Measurements from ENCODE around the gene CRMP1. TPM values are rescaled to one million over a fixed set of nuclear protein-coding genes. Genes with fewer than 3 reads are reported as not detected.
A peak's percentile ranks its signal among the peaks of the same experiment; 100 is the strongest.

CRMP1 gene
- total and polyA plus RNA-seq, 2 of the 8 experiments (the other 6 are each of a cell fraction or from before 2014, with no cell fraction given) = 120 to 131 TPM

DNA sequence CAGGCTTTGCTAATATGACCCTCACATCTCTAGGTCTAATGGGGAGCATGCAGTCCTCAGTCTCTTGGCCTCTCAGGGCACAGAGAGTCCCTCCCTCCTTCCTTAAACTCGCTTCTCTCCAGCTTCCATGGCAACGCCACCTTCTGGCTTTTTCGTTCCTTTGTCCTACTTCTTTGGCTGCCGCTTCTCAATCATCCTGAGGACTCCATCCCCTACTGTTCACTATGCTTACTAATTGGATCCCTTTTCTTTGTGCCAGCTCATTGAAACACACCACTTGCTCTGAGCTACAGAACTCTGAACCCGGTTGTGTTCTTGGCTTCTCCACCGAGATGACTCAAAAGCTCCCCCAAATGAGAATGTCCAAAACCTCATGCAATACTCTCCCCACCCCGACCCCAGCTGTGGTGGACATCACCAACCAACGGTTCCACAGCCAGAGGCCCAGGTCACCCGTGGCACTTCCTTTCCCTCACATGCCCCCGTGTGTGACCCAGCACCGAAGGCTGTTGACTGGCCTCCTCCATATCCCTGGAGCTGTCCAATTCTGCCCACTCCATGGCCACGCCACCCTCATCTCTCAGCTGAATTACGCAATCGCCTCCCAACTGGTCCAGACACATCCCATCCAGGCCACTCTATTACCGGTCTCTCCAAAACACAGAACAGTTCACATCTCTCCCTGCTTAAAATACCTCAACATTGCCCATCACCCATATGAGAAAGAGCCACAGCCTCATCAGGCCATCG is 34.7 kb downstream of the CRMP1 start:
- Histone ChIP-seq H3K27ac (ENCODE audit: low read depth, low read length) (no peak overlapping the region), H2BK5ac (ENCODE audit: low read depth, low read length) (no peak overlapping the region), H3K18ac (ENCODE audit: extremely low read depth, low read length) (no peak overlapping the region), H3K27me3 (replicated peaks in 1 of 4; ENCODE audit: control insufficient read depth in 3 of 4, extremely low read depth in 1 of 4, insufficient read depth in 3 of 4, low read length in 3 of 4) (no peaks in the 10 kb centered on the region), H3K14ac (ENCODE audit: insufficient read length) (no peak overlapping the region), H3K79me1 (ENCODE audit: low read depth, low read length) (peaks cover 16% of the 10 kb centered on the region), H2AK5ac (ENCODE audit: low read depth, low read length) (no peak overlapping the region), H2BK20ac (ENCODE audit: low read length) (no peak overlapping the region), H2BK12ac (ENCODE audit: low read depth, low read length) (no peak overlapping the region), H3K56ac (replicated peaks; ENCODE audit: insufficient read length, low read depth, low read length) (no peak overlapping the region), H2AFZ (ENCODE audit: low read length) (no peak overlapping the region), H2BK15ac (ENCODE audit: low read length) (no peak overlapping the region), H4K5ac (ENCODE audit: insufficient read length, low read depth, low read length) (no peak overlapping the region), H3K23ac (ENCODE audit: insufficient read length) (no peak overlapping the region), H3K4me1 (replicated peaks in 1 of 4; ENCODE audit: control insufficient read depth in 3 of 4, insufficient read depth in 4 of 4, low read length in 3 of 4) (no peaks in the 10 kb centered on the region; a peak in 1 of 7 replicates), H3K4me3 (ENCODE audit: extremely low read depth in 1 of 4, insufficient read depth in 2 of 4, low read depth in 3 of 4, low read length in 4 of 4) (no peak overlapping the region), H3K9ac (replicated peaks in 1 of 4; ENCODE audit: extremely low read depth in 1 of 4, low read depth in 3 of 4, low read length in 3 of 4) (no peak overlapping the region), H3K9me3 (ENCODE audit: insufficient read depth in 2 of 2, low read depth in 1 of 2, low read length in 1 of 2) (no peaks in the 10 kb centered on the region; a peak in 1 of 4 replicates), H4K20me1 (replicated peaks in 1 of 2; ENCODE audit: control insufficient read depth in 1 of 2, insufficient read depth in 2 of 2, low read length in 2 of 2) (peaks cover 4 to 34% of the 10 kb centered on the region in 2 experiments), H3K4me2 (ENCODE audit: insufficient read depth in 1 of 2, low read depth in 2 of 2, low read length in 2 of 2) (no peak overlapping the region), H4K91ac (replicated peaks; ENCODE audit: insufficient read length, low read length) (no peak overlapping the region), H2BK120ac (replicated peaks; ENCODE audit: low read depth, low read length) (no peak overlapping the region), H4K8ac (ENCODE audit: extremely low read depth, insufficient read depth, low read length) (no peak overlapping the region), H3K36me3 (ENCODE audit: control insufficient read depth in 2 of 4, insufficient read depth in 4 of 4, low read length in 3 of 4) (peaks cover 2 to 40% (median 25%) of the 10 kb centered on the region in 4 experiments; a peak in 7 of 8 replicates), H3K23me2 (ENCODE audit: low read depth, low read length) (peaks cover 13% of the 10 kb centered on the region; the same call in 1 of the 2 replicates), H3K4ac (replicated peaks; ENCODE audit: insufficient read length, low read depth, low read length) (no peak overlapping the region), H3K79me2 (ENCODE audit: control insufficient read depth in 1 of 2, insufficient read depth in 2 of 2, low read length in 2 of 2) (peaks cover 0 to 25% of the 10 kb centered on the region in 2 experiments)
- POLR2A ChIA-PET (ENCODE audit: partially characterized antibody) = no interaction called here
- no peak for DNase-seq (ENCODE audit: low read depth in 1 of 2, low spot score in 2 of 2)
- CTCF ChIA-PET (ENCODE audit: partially characterized antibody) = interaction anchor here (0.8 to 1.0 kb wide), 3 partner anchors 15 to 122 kb away, joined by 3 to 4 read pairs (median 3); no protein-coding TSS in a partner anchor
- 91% methylated on average over 16 of the region's 16 CpGs; no CpG with 5 or more reads in 1 of the 2 experiments for WGBS, 2 experiments (ENCODE audit: extremely low coverage in 1 of 2, insufficient coverage in 1 of 2, insufficient read length in 1 of 2, insufficient replicate concordance in 2 of 2, low coverage in 1 of 2, low lambda C conversion rate in 2 of 2, missing lambda C conversion rate in 1 of 2)
- FAIRE-seq = no peak
- peak; percentile 70; the same call in 1 of the 2 replicates for TF ChIP-seq CEBPB (IDR thresholded peaks at IDR 0.05; ENCODE audit: low read depth, low read length)

All from H1 (cell line).